ENCODE measurements around the gene TIMM10B. TPM values are rescaled to one million over a fixed set of nuclear protein-coding genes. Genes with fewer than 3 reads are reported as not detected.

Gene TIMM10B
- total RNA-seq, 2 donors from 2014 or later: 29.6 to 30.5 TPM

DNA sequence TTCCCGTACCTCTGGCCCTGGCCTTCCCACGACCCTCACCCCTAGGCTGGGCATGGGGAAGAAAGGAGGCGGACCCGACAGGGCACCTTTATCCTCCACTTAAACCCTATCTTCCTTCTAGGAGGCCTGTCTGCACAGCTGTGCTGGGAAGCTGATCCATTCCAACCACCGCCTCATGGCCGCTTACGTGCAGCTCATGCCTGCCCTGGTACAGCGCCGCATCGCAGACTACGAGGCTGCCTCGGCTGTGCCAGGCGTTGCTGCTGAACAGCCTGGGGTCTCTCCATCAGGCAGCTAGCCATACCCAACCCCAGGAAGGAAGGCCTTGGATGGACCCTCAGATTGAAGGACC, 599 bp downstream of the TIMM10B start:
- peak overlapping the region; percentile 97 for H3K4me3 ChIP-seq (ENCODE audit: low read length)
- peak overlapping the region; percentile 98 for H3K9ac ChIP-seq (ENCODE audit: extremely low read depth, low read length, poor library complexity, severe bottlenecking)
- Mint-ChIP-seq H3K27me3 (ENCODE audit: insufficient read depth) (no peaks in the 10 kb centered on the region), H3K9me3 (no peaks in the 10 kb centered on the region), H3K36me3 (ENCODE audit: low read depth) (peaks cover 46% of the 10 kb centered on the region), H3K27ac (peak overlapping the region; percentile 99), H3K4me1 (peaks cover 13% of the 10 kb centered on the region), H3K4me3 (peak overlapping the region; percentile 94)
- H3K9me3 ChIP-seq (ENCODE audit: control insufficient read depth, low read length): no peaks in the 10 kb centered on the region
- DNase-seq: peak; percentile 57
- no peaks in the 10 kb centered on the region for H3K27me3 ChIP-seq (ENCODE audit: control insufficient read depth, insufficient read depth, low read length, poor library complexity, severe bottlenecking)
- TF ChIP-seq, protein P1, sequence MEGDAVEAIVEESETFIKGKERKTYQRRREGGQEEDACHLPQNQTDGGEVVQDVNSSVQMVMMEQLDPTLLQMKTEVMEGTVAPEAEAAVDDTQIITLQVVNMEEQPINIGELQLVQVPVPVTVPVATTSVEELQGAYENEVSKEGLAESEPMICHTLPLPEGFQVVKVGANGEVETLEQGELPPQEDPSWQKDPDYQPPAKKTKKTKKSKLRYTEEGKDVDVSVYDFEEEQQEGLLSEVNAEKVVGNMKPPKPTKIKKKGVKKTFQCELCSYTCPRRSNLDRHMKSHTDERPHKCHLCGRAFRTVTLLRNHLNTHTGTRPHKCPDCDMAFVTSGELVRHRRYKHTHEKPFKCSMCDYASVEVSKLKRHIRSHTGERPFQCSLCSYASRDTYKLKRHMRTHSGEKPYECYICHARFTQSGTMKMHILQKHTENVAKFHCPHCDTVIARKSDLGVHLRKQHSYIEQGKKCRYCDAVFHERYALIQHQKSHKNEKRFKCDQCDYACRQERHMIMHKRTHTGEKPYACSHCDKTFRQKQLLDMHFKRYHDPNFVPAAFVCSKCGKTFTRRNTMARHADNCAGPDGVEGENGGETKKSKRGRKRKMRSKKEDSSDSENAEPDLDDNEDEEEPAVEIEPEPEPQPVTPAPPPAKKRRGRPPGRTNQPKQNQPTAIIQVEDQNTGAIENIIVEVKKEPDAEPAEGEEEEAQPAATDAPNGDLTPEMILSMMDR (conservative IDR thresholded peaks at IDR 0.05): no peak
- peaks cover 60% of the 10 kb centered on the region for H3K36me3 ChIP-seq (ENCODE audit: control insufficient read depth, insufficient read depth, low read length)
- 14 to 27% methylated on average over 12 to 13 of the region's 13 CpGs for WGBS, 2 experiments (ENCODE audit: insufficient coverage in 1 of 2, insufficient read length in 1 of 2)
- H3K27ac ChIP-seq (ENCODE audit: low read depth, low read length): peak overlapping the region; percentile 92
- H3K4me1 ChIP-seq (ENCODE audit: control insufficient read depth, insufficient read depth, low read length): peaks cover 4% of the 10 kb centered on the region

DNA sequence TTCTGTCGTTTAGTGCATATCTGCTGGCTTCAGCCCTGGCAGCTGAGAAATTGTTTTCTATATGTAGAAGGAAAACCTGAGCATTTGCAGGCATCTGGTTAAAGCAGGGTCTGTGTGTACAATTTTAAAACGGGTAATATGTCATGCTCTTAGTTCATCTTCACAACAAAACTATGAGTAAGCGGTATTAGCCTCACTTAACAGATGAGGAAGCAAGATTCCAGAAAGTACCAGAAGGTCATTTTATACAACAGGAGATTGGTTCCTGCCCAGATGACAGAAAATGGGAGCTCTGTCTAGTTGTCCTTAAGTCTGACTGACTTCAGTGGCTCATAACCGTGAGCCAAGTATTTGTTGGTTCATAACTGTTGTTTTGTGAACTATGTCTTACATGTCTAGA, 1.1 kb downstream of the TIMM10B start:
- Histone ChIP-seq H3K9ac (ENCODE audit: extremely low read depth, low read length, poor library complexity, severe bottlenecking) (peak overlapping the region; percentile 98), H3K4me1 (ENCODE audit: control insufficient read depth, insufficient read depth, low read length) (peaks cover 7% of the 10 kb centered on the region), H3K36me3 (ENCODE audit: control insufficient read depth, insufficient read depth, low read length) (peaks cover 60% of the 10 kb centered on the region), H3K9me3 (ENCODE audit: control insufficient read depth, low read length) (no peaks in the 10 kb centered on the region), H3K27me3 (ENCODE audit: control insufficient read depth, insufficient read depth, low read length, poor library complexity, severe bottlenecking) (no peaks in the 10 kb centered on the region), H3K4me3 (ENCODE audit: low read length) (peak overlapping the region; percentile 97), H3K27ac (ENCODE audit: low read depth, low read length) (no peak overlapping the region)
- DNase-seq: no peak
- 92 to 95% methylated on average over 3 to 4 of the region's 4 CpGs for WGBS, 2 experiments (ENCODE audit: insufficient coverage in 1 of 2, insufficient read length in 1 of 2)
- Mint-ChIP-seq H3K9me3 (no peaks in the 10 kb centered on the region), H3K27ac (peak overlapping the region; percentile 78), H3K4me1 (peaks cover 13% of the 10 kb centered on the region), H3K36me3 (ENCODE audit: low read depth) (peaks cover 41% of the 10 kb centered on the region), H3K4me3 (peak overlapping the region; percentile 94), H3K27me3 (ENCODE audit: insufficient read depth) (no peaks in the 10 kb centered on the region)
- TF ChIP-seq, protein P1 (conservative IDR thresholded peaks at IDR 0.05): no peak

DNA sequence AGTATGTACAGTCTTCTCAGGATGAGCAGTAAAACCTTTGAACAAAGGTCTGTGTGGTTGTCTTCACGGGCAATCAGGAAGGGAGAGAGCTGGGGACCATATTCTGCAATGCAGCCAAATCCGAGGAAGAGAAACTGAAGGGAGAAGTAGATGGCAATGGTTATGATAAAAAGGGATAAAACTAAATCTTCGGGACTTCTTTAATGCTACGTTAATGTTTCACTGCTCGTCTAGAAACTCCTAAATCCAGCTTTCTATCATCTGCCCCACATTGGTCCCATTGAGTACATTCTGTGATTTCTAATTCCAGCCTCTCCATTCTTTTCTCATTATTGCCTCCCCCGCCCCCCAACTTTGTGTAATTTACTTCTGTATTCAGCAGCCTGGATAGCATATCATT, 1.7 kb downstream of the TIMM10B start:
- Mint-ChIP-seq H3K36me3 (ENCODE audit: low read depth) (peaks cover 35% of the 10 kb centered on the region), H3K9me3 (no peaks in the 10 kb centered on the region), H3K4me3 (peak overlapping the region; percentile 94), H3K27me3 (ENCODE audit: insufficient read depth) (no peaks in the 10 kb centered on the region), H3K27ac (peak overlapping the region; percentile 78), H3K4me1 (peaks cover 13% of the 10 kb centered on the region)
- peaks cover 7% of the 10 kb centered on the region for H3K4me1 ChIP-seq (ENCODE audit: control insufficient read depth, insufficient read depth, low read length)
- no peaks in the 10 kb centered on the region for H3K27me3 ChIP-seq (ENCODE audit: control insufficient read depth, insufficient read depth, low read length, poor library complexity, severe bottlenecking)
- H3K4me3 ChIP-seq (ENCODE audit: low read length): no peak overlapping the region
- H3K9me3 ChIP-seq (ENCODE audit: control insufficient read depth, low read length): no peaks in the 10 kb centered on the region
- no peak overlapping the region for H3K9ac ChIP-seq (ENCODE audit: extremely low read depth, low read length, poor library complexity, severe bottlenecking)
- 93 to 98% methylated on average over 6 of the region's 6 CpGs for WGBS, 2 experiments (ENCODE audit: insufficient coverage in 1 of 2, insufficient read length in 1 of 2)
- H3K27ac ChIP-seq (ENCODE audit: low read depth, low read length): no peak overlapping the region
- TF ChIP-seq, protein P1 (conservative IDR thresholded peaks at IDR 0.05): no peak
- DNase-seq: no peak
- peaks cover 60% of the 10 kb centered on the region for H3K36me3 ChIP-seq (ENCODE audit: control insufficient read depth, insufficient read depth, low read length)

Data from endodermal cell (in vitro differentiated cells).